ENCODE results near the gene UBTD1.

- no peak for TF ChIP-seq EP300 (IDR thresholded peaks at IDR 0.05; ENCODE audit: borderline replicate concordance)
- TF ChIP-seq EGR1 (IDR thresholded peaks at IDR 0.05): no peak
- TF ChIP-seq TAF1 (IDR thresholded peaks at IDR 0.05; ENCODE audit: low read depth): no peak
- no peak for TF ChIP-seq MAX (IDR thresholded peaks at IDR 0.05)
- TF ChIP-seq TCF12 (IDR thresholded peaks at IDR 0.05; ENCODE audit: low read depth): no peak
- TF ChIP-seq YY1 (IDR thresholded peaks at IDR 0.05; ENCODE audit: low read depth): no peak
- TF ChIP-seq RAD21 (IDR thresholded peaks at IDR 0.05; ENCODE audit: low read depth): no peak
- TF ChIP-seq TEAD4 (IDR thresholded peaks at IDR 0.05): no peak
- no peak for TF ChIP-seq USF1 (IDR thresholded peaks at IDR 0.05)
- no peak for TF ChIP-seq CEBPB (IDR thresholded peaks at IDR 0.05)
- TF ChIP-seq NFIC (IDR thresholded peaks at IDR 0.05): no peak
- TF ChIP-seq CREB1 (IDR thresholded peaks at IDR 0.05; ENCODE audit: low read depth): no peak
- no peak for TF ChIP-seq REST (IDR thresholded peaks at IDR 0.05; ENCODE audit: low read depth)
Observed at GRCh38 chr10:97550336-97551149, 51.8 kb downstream of the UBTD1 start.
